HEK293T (cell line): ENCODE results near the gene COL6A1.

Experiments
- BHLHE40 ChIP-seq: fragments of 450-650 bp; IDR thresholded peaks from 2 replicates; pipeline ENCODE4 v1.6.1; 2016; ENCODE audit warnings: mild to moderate bottlenecking, moderate library complexity, borderline replicate concordance
- ELF4 ChIP-seq: fragments of 450-650 bp; IDR thresholded peaks from 2 replicates; pipeline ENCODE4 v1.6.1; 2017; ENCODE audit warnings: antibody characterized with exemption
- FOXA1 ChIP-seq: fragments of 450-650 bp; IDR thresholded peaks from 2 replicates; pipeline ENCODE4 v1.6.1; 2016; ENCODE audit warnings: mild to moderate bottlenecking
- FOXM1 ChIP-seq: fragments of 450-650 bp; IDR thresholded peaks from 2 replicates; pipeline ENCODE4 v1.6.1; 2017; ENCODE audit warnings: mild to moderate bottlenecking, borderline replicate concordance
- HDGF ChIP-seq: fragments of 450-650 bp; IDR thresholded peaks from 2 replicates; pipeline ENCODE4 v1.6.1; 2017; ENCODE audit warnings: antibody characterized with exemption, borderline replicate concordance
- LEF1 ChIP-seq: fragments of 450-650 bp; IDR thresholded peaks from 2 replicates; pipeline ENCODE4 v1.6.1; 2017; ENCODE audit warnings: mild to moderate bottlenecking, borderline replicate concordance
- PKNOX1 ChIP-seq: fragments of 450-650 bp; IDR thresholded peaks from 2 replicates; pipeline ENCODE4 v1.6.1; 2016
- SP1 ChIP-seq: fragments of 450-650 bp; IDR thresholded peaks from 2 replicates; pipeline ENCODE4 v1.6.1; 2017
- SUZ12 ChIP-seq: fragments of 450-650 bp; IDR thresholded peaks from 2 replicates; pipeline ENCODE4 v1.6.1; 2016; ENCODE audit warnings: mild to moderate bottlenecking
- TARDBP ChIP-seq: fragments of 450-650 bp; IDR thresholded peaks from 2 replicates; pipeline ENCODE4 v1.6.1; 2016

GRCh38 chr21:46021398-46021797 lies 39.8 kb downstream of the COL6A1 start:
- TF ChIP-seq TARDBP (no peak), BHLHE40 (no peak), ELF4 (no peak), SUZ12 (no peak), FOXA1 (no peak), PKNOX1 (no peak), FOXM1 (no peak), LEF1 (no peak), HDGF (no peak), SP1 (no peak)
